ENCODE results near the gene ARF6. TPM values are rescaled to one million over a fixed set of nuclear protein-coding genes. Genes with fewer than 3 reads are reported as not detected.

ARF6 gene
- total RNA-seq, 1 donor from 2014 or later, result 62.0 TPM

- DNase-seq (ENCODE audit: low spot score), result no peak
These were observed 48.0 kb downstream of the ARF6 start for GRCh38 chr14:49940808-49941421.

GRCh38 chr14:49942090-49942489 lies 49.2 kb downstream of the ARF6 start:
- DNase-seq (ENCODE audit: low spot score), result no peak

- no peak for DNase-seq (ENCODE audit: low spot score)
These were observed 51.6 kb downstream of the ARF6 start for GRCh38 chr14:49944501-49944900.

GRCh38 chr14:49945448-49946319 lies 52.8 kb downstream of the ARF6 start:
- no peak for DNase-seq (ENCODE audit: low spot score)

Other genes with a start within 250 kb of the ARF6 start
- gene POLE2, start 204.9 kb upstream of the ARF6 start, total RNA-seq, result 1.5 TPM
- gene KLHDC1, start 200.0 kb upstream of the ARF6 start, total RNA-seq, result 5.2 TPM
- 71.2 TPM for gene KLHDC2, start 124.9 kb upstream of the ARF6 start, total RNA-seq
- gene NEMF, start 40.3 kb upstream of the ARF6 start, total RNA-seq, result 62.5 TPM
- gene VCPKMT, start 223.5 kb downstream of the ARF6 start, total RNA-seq, result 6.3 TPM